Stimulated activated CD8-positive, alpha-beta memory T cell treated with anti-CD3 and anti-CD28 coated beads, Interleukin-4, amount 100 ng/mL, for 48 hours (primary cell): ENCODE measurements around the gene RAPGEF1.

Source experiments
- DNase-seq: peaks from one replicate; pipeline ENCODE4 v3.0.0-alpha.2; 2020

RAPGEF1 gene

DNA sequence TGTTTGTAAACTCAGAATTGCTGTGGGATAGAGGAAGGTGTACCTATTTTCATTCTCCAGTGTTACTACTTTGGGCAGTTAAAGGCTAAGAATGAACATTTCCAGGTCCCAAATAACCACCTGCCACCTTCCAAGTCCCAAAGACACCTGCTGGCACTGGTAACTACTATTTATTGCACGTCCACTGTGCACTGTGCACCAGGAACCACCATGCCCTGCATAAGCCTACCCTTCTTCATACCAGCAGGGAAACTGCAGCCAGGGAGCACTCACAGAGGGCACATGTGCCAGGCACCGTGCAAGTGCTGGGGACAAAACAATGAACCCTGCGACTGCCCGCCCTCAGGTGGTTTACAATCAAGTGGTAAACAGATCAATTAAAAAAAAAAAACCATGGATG, 34.9 kb downstream of the RAPGEF1 start:
- DNase-seq: no peak

GRCh38 chr9:131704141-131704983, 35.5 kb downstream of the RAPGEF1 start:
- DNase-seq: no peak

DNA sequence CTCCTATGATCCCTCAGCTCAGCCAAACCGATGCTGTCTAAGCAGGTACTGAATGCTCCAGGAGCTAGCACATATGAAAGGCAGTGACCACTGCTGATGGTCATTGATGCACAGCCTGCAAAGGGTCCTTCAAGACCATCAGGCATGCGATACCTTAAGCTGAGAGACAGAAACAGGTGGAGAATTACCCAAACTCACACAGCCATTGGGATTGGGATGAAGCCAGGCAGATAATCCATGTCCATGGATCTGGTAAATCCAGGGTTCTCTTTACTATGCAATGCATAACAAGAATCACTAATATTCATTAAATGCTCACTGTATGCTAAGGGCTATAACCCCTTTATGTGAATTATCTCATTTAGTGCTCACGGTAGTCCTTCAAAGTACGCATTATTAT, 36.2 kb downstream of the RAPGEF1 start:
- DNase-seq: no peak

DNA sequence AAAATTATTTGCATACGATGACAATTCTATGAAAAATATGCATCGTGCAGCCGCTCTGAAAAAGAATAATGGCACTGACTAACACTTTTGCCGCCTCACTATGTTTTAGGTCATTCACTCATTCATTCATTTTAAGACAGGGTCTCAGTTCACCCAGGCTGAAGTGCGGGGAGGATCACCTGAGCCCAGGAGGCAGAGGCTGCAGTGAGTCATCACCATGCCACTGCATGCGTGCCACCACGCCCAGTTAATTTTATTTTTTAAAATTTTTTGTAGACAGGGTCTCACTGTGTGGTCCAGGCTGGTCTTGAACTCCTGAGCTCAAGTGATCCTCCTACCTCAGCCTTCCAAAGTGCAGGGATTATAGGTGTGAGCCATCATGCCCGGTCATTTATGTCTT, 37.0 kb downstream of the RAPGEF1 start:
- no peak for DNase-seq

GRCh38 chr9:131701789-131702337, 38.0 kb downstream of the RAPGEF1 start:
- DNase-seq: no peak

DNA sequence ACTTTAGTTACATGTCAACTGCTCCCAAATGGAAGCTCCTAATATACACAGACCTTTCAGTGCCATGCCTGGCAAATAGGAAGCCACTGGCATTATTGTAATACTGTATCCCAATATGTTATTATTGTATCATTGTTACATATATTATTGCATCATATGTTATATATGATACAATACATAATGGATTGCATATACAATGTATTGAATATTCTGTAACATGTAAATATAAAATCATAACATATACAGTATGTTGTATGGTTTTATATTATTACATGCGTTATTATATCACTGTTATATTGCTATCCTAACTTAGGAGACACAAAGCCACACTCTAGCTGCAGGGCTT, 38.5 kb downstream of the RAPGEF1 start:
- no peak for DNase-seq

GRCh38 chr9:131700765-131701435, 39.0 kb downstream of the RAPGEF1 start:
- no peak for DNase-seq

DNA sequence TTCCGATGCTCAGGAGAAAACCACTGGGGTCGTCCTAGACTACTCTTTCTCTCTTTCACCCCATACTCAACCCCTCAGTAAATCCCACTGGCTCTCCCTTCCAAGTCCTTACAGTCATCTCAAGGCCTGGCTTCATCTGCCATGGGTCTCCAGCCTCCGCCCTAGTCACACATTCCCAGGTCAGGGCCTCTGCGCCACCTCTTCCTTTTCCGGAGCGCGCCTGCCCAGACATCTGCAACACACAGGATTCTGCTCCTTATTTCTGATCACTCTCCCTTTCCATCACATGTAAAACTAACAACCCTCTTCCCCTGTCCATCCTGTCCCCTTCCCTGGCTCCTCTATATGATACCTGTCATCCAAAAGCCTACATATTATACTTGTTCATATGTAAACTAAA, 39.8 kb downstream of the RAPGEF1 start:
- no peak for DNase-seq

- no peak for DNase-seq
These were observed 41.3 kb downstream of the RAPGEF1 start for GRCh38 chr9:131698618-131698985.

DNA sequence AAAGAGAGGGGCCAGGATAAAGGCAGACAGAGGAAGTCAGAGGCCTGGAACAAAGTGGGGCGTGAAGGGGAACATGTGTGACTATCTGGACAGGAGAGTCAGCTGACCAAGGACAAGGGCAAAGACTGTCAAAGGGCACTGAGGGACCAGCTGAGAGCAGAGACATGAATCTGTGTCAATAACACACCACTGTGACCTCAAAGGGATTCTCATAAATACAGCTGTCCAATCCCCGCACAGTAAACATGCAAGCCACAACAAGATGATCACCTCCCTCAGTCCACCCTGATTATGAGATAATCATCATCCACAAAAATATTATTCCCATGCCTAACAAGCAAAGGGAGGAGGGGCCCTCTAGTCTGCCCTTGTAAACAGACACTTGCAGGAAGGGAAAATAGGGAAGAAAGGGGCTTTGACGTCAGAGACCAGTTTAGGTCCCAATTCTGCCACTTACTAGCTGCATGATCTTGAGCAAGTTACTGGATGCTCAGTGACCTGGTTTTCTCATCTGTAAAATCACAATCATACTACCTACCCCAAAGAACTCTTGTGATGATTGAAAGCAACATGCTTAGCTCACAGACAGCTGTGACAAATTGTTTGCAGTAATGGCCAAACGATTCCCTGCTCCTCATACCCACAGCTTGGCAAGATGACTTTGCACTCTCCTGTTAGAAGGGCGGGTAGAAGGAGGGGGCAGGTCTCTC, 41.8 kb downstream of the RAPGEF1 start:
- no peak for DNase-seq

GRCh38 chr9:131697097-131697496, 42.8 kb downstream of the RAPGEF1 start:
- no peak for DNase-seq

DNA sequence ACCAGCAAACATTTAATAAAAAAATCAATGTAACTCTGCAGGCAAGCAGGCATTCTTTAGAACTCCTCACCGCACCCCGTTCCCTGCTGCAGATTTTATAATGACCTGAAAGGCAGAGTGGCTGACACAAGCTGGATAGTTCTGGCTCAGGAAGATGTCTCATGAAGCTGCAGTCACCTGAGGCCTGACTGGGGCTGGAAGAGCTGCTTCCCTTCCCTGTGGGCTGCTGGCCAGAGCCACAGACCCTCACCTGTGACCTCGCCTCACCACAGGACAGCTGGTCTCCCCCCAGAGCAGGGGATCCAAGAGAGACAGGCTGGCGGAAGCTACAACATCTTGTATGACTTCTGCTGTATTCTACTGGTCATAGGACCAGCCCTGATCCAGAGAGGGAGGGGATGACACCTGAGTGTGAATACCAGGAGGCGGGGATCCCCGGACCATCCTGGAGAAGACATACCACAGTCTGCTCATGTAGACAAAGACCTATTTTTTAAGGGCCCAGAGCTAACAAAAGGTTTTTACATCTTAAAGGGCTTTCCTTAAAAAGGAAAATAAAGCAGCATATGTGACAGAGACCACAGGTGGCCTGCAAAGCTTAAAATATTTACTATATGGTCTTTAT, 43.9 kb downstream of the RAPGEF1 start:
- no peak for DNase-seq

- DNase-seq: no peak
These were observed 44.5 kb downstream of the RAPGEF1 start for GRCh38 chr9:131695366-131695765.

DNA sequence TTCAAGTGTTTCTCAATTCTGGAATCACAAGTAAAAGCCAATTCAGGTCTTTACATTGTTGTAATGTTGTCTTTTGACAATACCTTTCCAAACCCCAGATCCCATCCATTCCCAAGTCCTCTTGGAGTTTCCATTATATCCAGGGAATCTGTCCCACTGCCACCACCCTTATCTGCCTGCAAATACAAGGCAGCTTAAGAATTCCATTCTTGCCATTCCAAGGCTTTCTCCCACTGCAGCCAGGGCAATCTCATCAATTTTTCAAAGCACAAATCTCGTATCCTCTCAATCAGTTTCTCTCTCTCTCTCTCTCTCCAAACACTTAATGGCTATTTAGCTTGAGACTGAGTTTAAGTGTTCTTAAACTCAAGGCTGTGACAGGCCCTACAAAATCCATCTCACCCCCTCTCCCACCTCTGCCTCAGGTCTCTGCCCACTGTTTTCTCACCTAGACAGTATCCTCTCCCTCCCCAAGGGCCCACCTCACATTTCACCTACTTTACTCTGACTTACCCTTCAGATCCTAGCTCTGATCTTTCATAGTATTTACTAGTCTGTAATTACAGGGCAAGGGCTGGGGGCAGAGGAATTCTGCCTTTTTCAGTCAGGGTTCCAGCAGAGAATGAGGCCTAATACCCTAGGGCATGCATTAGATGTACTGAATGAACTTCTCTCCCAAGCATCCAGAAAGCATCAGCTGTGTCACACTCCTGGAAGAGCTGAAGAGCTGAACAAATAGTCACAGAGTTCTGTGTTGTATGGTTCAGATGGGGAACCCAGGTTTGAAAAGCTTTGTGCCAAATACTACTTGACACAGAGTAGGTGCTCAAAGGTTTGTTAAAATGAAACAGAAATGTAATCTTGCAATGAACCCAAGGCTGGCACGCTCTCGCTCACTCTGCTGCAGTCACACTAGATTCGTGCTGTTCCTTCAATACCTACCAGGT, 46.0 kb downstream of the RAPGEF1 start:
- no peak for DNase-seq

DNA sequence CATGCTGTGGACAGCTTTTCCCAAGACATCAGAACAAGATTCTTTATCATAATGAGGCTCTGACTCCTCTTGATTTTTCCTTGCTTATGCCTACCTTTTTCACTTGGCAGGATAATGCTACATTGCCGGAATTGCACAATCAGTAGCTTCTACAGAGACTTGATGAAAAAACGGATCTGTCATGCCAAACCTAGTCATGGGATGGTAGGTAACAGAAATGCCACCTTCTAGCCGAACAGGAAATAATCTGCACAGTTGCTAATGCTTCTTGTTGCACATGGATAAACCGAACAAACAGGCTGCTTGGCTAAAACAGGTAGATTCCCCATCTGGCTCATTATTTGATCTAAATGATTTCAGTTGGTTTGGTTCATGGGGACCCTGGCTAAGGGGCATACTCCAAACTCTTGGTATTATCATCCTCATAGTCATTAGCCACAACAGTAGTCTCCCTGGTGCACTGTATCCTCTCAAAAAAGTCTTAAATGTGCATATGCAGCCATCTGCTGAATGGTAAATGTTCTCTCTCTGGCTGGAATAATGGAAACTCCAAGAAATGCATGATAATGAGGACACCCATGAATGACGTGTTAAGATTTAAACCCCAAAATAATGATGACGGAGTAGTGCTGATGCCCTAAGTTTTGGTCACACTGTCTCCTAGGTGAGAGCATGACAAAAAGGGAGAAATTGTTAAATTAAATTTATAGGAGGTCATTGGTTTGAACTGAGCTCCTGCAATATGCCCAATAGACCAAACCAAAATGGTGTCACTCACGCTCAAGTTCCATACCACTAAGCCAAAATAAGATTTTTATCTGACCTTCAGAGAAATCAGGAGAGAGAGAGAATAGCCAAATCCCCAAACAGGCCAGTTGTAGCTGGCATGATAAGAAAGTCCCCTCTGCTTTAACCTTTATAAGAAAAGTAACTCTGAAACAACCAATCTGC, 47.0 kb downstream of the RAPGEF1 start:
- DNase-seq: no peak

DNA sequence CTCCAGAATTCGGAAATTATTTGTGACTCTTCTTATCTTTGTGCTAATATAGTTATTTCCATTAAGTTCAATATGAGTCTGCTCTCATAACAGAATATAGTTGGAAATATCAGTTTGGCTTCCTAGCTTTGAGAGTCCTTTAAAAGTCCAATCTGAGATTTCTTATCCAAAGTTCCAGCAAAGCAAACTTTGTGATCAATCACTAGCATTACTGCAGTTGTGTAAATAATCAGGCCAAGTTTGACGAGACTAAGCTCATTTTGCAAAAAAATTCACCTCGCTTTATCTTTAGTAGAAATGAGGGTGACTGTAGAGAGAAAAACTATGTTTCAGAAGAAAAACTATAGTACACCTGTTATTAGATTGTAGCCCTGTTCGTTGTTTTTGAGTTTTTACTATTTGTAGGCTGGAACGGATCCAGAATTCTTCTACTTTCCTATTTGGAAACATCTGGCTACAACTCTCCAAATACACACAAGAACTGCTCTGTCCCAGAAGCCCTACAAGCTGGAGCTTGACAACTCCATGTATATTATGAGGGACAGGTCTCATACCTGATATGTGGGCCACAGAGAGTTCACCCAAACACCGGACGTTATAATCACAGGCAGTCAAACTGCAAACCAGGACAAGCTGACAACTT, 47.8 kb downstream of the RAPGEF1 start:
- DNase-seq: no peak

DNA sequence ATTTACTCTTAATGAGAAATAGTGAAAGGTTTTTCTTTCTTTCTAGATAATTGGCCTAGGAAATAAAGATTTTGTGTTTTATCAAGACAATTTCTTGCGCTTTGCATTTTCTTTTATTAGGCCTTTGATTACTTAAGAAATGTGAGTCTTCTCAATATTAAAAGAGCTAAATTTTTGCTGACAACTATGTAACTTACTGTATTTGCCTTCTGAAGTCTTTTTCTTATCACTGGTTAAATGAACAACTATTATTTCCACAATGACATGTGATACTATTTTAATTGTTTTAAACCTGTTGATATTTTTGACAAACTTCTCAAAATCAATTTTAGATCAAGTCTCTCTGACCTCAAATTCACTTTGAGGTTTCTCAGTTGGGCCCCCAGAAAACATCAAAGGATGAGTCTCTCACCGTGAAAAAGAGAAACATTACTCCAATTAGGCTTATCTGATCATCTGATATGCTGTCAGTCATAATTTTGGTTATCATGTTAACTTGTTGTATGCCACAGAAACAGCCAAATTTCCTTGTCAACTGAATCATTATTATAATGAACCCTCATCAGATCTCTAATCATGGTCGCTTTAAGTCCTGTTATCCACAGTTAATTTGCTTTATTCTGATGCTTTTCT, 48.8 kb downstream of the RAPGEF1 start:
- no peak for DNase-seq

DNA sequence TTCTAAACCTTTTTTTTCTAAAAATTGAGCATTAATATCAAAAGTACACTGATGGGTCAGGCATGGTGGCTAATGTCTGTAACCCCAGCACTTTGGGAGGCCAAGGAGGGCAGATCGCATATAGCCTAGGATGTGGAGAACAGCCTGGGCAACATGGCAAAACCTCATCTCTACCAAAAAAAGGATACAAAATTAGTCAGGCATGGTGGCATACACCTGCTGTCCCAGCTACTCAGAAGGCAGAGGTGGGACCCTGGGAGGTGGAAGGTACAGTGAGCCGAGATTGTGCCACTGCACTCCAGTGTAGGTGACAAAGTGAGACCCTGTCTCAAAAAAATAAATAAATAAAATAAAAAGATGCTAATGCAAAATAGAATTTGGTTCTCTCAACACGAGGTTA, 49.4 kb downstream of the RAPGEF1 start:
- DNase-seq: no peak

DNA sequence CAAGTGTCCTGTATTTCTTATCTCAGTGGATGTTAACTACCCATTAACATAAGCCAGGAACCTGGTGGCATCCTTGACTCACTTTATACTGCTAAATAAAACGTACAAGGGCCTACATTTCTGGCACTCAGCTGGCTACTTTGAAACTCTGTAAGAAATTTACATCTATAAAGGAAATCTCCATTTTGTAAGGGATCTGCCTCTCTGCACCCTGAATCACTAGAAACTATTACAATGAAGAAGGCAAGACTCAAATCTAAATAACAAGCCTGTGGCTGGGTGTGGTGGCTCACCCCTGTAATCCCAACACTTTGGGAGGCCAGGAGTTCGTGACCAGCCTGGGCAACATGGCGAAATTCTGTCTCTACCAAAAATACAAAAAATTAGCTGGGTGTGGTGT, 51.5 kb downstream of the RAPGEF1 start:
- peak; percentile 7 for DNase-seq
